ENCODE data around the gene SRRM2. TPM values are rescaled to one million over a fixed set of nuclear protein-coding genes. Genes with fewer than 3 reads are reported as not detected.

The SRRM2 gene
- total RNA-seq, 2 donors from 2014 or later = 843 to 876 TPM

DNA sequence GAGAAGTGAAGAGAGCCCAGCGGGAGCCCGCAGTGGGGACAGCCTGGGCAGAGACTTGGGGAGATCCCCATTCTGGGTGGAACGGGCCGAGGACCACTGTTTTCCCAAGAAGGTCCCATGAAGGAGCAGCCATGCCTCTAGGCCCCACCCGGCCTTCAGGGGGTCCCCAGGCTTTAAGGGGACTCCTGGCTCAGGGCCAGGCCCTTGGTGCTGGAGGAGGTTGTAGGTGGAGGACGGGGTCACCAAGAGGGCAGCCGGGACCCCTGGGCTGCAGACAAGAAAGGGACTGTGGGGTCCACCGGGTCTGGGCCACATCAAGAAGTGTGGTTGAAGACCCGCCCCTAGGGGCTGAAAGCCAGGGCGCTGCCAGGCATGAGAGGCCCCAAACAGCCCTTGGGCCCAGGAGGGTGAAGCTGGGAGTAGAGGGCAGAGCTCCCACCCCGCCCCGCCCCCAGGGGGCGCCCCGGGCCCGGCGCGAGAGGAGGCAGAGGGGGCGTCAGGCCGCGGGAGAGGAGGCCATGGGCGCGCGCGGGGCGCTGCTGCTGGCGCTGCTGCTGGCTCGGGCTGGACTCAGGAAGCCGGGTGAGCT, 64.4 kb downstream of the SRRM2 start, which contains the start of gene PRSS21:
Gene PRSS21, plus strand, starts transcription at position 487 of the 589 bp plus-strand sequence. Its CDS starts 32 bp downstream, at position 519.
- peak; percentile 69 for DNase-seq
- Histone ChIP-seq H3K4me1 (ENCODE audit: control insufficient read depth, insufficient read depth, low read length) (peaks cover 5% of the 10 kb centered on the region), H3K4me3 (ENCODE audit: low read length) (no peak within 1 kb of the TSS), H3K36me3 (ENCODE audit: control insufficient read depth, insufficient read depth, low read length) (no peaks in the 10 kb centered on the region), H3K27me3 (ENCODE audit: control insufficient read depth, insufficient read depth, low read length, poor library complexity, severe bottlenecking) (no peaks in the 10 kb centered on the region), H3K9me3 (ENCODE audit: control insufficient read depth, low read length) (no peaks in the 10 kb centered on the region), H3K27ac (ENCODE audit: low read depth, low read length) (no peak within 1 kb of the TSS), H3K9ac (ENCODE audit: extremely low read depth, low read length, poor library complexity, severe bottlenecking) (no peak within 1 kb of the TSS)
- WGBS, 2 experiments (ENCODE audit: insufficient coverage in 1 of 2, insufficient read length in 1 of 2) = 92 to 95% methylated on average over 5 to 28 of the region's 28 CpGs
- no peaks in the 10 kb centered on the region for H3K36me3 Mint-ChIP-seq (ENCODE audit: low read depth)
- TF ChIP-seq, protein P1, sequence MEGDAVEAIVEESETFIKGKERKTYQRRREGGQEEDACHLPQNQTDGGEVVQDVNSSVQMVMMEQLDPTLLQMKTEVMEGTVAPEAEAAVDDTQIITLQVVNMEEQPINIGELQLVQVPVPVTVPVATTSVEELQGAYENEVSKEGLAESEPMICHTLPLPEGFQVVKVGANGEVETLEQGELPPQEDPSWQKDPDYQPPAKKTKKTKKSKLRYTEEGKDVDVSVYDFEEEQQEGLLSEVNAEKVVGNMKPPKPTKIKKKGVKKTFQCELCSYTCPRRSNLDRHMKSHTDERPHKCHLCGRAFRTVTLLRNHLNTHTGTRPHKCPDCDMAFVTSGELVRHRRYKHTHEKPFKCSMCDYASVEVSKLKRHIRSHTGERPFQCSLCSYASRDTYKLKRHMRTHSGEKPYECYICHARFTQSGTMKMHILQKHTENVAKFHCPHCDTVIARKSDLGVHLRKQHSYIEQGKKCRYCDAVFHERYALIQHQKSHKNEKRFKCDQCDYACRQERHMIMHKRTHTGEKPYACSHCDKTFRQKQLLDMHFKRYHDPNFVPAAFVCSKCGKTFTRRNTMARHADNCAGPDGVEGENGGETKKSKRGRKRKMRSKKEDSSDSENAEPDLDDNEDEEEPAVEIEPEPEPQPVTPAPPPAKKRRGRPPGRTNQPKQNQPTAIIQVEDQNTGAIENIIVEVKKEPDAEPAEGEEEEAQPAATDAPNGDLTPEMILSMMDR (conservative IDR thresholded peaks at IDR 0.05) = peak; percentile 52
- H3K9me3 Mint-ChIP-seq = no peaks in the 10 kb centered on the region
- H3K27me3 Mint-ChIP-seq (ENCODE audit: insufficient read depth) = no peaks in the 10 kb centered on the region
- no peak within 1 kb of the TSS for H3K27ac Mint-ChIP-seq
- H3K4me1 Mint-ChIP-seq = peaks cover 7% of the 10 kb centered on the region
- no peak within 1 kb of the TSS for H3K4me3 Mint-ChIP-seq

DNA sequence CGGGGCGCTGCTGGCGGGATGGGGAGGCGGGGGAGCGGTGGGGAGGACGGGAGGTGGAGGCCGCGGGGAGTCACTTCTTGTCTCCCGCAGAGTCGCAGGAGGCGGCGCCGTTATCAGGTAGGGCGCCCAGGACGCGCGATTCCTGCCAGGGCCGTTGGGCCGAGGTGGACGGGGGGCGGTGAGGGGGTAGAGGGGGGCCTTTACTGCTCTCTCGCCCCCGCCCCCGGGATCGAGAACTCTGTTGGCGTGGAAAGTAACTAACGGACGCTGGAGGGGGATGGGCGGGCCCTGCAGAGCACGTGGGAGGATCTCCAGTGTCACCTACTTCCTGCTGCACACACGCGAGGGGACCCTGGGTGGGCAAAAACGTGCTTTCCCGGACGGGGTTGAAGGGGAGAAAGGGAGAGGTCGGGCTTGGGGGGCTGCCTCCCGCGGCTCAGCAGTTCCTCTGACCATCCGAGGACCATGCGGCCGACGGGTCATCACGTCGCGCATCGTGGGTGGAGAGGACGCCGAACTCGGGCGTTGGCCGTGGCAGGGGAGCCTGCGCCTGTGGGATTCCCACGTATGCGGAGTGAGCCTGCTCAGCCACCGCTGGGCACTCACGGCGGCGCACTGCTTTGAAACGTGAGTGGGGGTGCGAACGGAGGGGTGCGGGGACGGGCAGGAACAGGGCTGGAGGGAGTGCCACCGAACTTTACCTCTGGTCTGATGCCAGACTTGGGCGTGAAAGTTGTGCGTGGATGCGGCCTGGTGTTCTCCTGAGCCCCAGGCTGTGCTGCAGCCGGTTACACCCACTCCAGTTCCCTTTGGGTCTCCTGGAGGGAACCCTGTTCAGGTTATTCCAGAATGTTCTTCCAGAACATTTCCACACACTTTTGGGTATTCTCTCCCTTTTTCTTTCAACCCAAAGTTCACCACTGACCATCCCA, 65.2 kb downstream of the SRRM2 start:
- 92 to 93% methylated on average over 44 to 58 of the region's 68 CpGs for WGBS, 2 experiments (ENCODE audit: insufficient coverage in 1 of 2, insufficient read length in 1 of 2)
- no peak overlapping the region for H3K4me3 ChIP-seq (ENCODE audit: low read length)
- no peaks in the 10 kb centered on the region for H3K4me1 ChIP-seq (ENCODE audit: control insufficient read depth, insufficient read depth, low read length)
- H3K27ac ChIP-seq (ENCODE audit: low read depth, low read length) = no peak overlapping the region
- no peaks in the 10 kb centered on the region for H3K36me3 ChIP-seq (ENCODE audit: control insufficient read depth, insufficient read depth, low read length)
- Mint-ChIP-seq H3K36me3 (ENCODE audit: low read depth) (no peaks in the 10 kb centered on the region), H3K9me3 (no peaks in the 10 kb centered on the region), H3K27ac (no peak overlapping the region), H3K4me3 (no peak overlapping the region), H3K27me3 (ENCODE audit: insufficient read depth) (no peaks in the 10 kb centered on the region), H3K4me1 (no peaks in the 10 kb centered on the region)
- no peaks in the 10 kb centered on the region for H3K9me3 ChIP-seq (ENCODE audit: control insufficient read depth, low read length)
- H3K9ac ChIP-seq (ENCODE audit: extremely low read depth, low read length, poor library complexity, severe bottlenecking) = no peak overlapping the region
- H3K27me3 ChIP-seq (ENCODE audit: control insufficient read depth, insufficient read depth, low read length, poor library complexity, severe bottlenecking) = no peaks in the 10 kb centered on the region
- TF ChIP-seq, protein P1 (conservative IDR thresholded peaks at IDR 0.05) = no peak
- DNase-seq = peak; percentile 38

DNA sequence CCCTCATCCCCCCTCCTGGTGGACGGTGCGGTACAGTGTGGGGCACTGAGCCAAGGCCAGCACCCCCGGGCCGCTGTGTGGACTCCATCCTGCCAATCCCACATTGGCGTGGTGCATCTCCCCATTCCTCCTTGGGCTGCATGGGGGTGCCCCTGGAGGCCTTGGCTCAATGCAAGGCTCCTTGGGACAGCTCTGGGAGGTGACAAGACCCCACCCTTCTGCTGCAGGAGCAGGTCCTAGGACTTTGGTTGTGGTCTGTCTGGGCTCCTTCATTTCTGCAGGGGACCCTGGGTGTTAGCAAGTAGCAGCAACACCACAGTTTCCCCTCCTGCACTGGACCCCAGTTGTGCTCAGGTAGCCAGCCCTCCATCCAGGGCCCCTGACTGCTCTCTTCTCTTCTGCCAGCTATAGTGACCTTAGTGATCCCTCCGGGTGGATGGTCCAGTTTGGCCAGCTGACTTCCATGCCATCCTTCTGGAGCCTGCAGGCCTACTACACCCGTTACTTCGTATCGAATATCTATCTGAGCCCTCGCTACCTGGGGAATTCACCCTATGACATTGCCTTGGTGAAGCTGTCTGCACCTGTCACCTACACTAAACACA, 65.9 kb downstream of the SRRM2 start:
- Mint-ChIP-seq H3K27me3 (ENCODE audit: insufficient read depth) (no peaks in the 10 kb centered on the region), H3K27ac (no peak overlapping the region), H3K36me3 (ENCODE audit: low read depth) (no peaks in the 10 kb centered on the region), H3K4me1 (no peaks in the 10 kb centered on the region), H3K4me3 (no peak overlapping the region), H3K9me3 (no peaks in the 10 kb centered on the region)
- no peaks in the 10 kb centered on the region for H3K4me1 ChIP-seq (ENCODE audit: control insufficient read depth, insufficient read depth, low read length)
- H3K36me3 ChIP-seq (ENCODE audit: control insufficient read depth, insufficient read depth, low read length) = no peaks in the 10 kb centered on the region
- WGBS, 2 experiments (ENCODE audit: insufficient coverage in 1 of 2, insufficient read length in 1 of 2) = 91 to 97% methylated on average over 10 of the region's 10 CpGs
- no peak overlapping the region for H3K4me3 ChIP-seq (ENCODE audit: low read length)
- TF ChIP-seq, protein P1 (conservative IDR thresholded peaks at IDR 0.05) = no peak
- H3K9me3 ChIP-seq (ENCODE audit: control insufficient read depth, low read length) = no peaks in the 10 kb centered on the region
- no peak overlapping the region for H3K9ac ChIP-seq (ENCODE audit: extremely low read depth, low read length, poor library complexity, severe bottlenecking)
- peak; percentile 32 for DNase-seq
- H3K27ac ChIP-seq (ENCODE audit: low read depth, low read length) = no peak overlapping the region
- H3K27me3 ChIP-seq (ENCODE audit: control insufficient read depth, insufficient read depth, low read length, poor library complexity, severe bottlenecking) = no peaks in the 10 kb centered on the region

Measured in endodermal cell (in vitro differentiated cells).